ENCODE results near the gene CASP10. TPM values are rescaled to one million over a fixed set of nuclear protein-coding genes. Genes with fewer than 3 reads are reported as not detected.
A peak's percentile ranks its signal among the peaks of the same experiment; 100 is the strongest.

Gene CASP10
- total and polyA plus RNA-seq, 2 of the 13 experiments (the other 11 are each of a cell fraction or from before 2014, with no cell fraction given), result 22.2 to 23.8 TPM

DNA sequence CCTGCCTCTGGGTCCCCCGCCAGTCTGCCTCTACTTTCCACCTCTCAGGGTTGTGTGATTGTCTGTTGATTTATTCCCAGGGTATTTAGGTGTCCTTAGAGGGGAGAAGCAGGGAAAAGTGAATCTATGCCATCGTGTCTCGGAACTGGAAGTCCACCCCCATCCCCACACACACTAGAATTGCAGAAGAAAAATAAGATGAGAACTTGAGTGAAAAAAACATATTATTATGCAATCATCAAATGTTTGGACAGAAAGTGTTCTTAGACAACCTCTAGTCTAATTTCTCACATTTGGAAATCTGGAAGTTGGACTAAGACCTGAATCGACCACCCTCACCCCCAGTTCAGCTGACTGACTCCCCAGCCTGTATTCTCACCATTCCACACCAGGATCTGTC, 63.3 kb downstream of the CASP10 start (continued):
- TF ChIP-seq, protein P1, sequence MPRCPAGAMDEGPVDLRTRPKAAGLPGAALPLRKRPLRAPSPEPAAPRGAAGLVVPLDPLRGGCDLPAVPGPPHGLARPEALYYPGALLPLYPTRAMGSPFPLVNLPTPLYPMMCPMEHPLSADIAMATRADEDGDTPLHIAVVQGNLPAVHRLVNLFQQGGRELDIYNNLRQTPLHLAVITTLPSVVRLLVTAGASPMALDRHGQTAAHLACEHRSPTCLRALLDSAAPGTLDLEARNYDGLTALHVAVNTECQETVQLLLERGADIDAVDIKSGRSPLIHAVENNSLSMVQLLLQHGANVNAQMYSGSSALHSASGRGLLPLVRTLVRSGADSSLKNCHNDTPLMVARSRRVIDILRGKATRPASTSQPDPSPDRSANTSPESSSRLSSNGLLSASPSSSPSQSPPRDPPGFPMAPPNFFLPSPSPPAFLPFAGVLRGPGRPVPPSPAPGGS (CRISPR knock-in tag; IDR thresholded peaks at IDR 0.05), result no peak
- TF ChIP-seq CEBPB (IDR thresholded peaks at IDR 0.05; ENCODE audit: borderline replicate concordance, low read depth, low read length), result peak; percentile 55; the same call in 1 of the 2 replicates
- no peak for TF ChIP-seq MED8 (CRISPR knock-in tag; IDR thresholded peaks at IDR 0.05; ENCODE audit: insufficient replicate concordance)

DNA sequence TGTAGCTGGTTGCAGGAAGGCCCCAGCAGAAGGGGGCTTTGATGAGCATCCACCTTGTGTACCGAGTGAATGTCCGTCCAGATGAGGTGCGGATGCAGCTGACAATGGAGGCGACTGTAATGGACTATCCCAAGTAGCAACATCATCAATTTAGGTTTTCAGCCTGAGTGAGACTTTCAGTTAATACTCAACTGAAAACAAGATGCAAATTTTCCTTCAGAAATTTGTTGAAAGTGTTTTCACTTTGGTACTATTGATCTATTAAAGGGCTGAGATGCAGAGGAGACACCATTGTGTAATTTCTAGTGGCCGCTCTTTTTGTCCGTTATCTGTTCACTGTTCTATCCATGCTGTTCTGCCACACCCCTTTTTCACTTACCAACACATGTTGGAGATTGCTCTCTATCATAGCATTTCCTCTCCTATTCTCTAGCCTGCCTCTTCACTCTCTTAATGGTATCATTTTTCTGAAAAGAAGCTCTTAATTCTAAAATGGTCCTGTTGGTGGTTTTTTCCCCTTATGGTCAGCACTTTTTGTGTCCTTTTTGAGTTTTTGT, 65.4 kb downstream of the CASP10 start:
- H3K9ac ChIP-seq (ENCODE audit: insufficient read depth, low read depth, low read length), result no peak overlapping the region

DNA sequence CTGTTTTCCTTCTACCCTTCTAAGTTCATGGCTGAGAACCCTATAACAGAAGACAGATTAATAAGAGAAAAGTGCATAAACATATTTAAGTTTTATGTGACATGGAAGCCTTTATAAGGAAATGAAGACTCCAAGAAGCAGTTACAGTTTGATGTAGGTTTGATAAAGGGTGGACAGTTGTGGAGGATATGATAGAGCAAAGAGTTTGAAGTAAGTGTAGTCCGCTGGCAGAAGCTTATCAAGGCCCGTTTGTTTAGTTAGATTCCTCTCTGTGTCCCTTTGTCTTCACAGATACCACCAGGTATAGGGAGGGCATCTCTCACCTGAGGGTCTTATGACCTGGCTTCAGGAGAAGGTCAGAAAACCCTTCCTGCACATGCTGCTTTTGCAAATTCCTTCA, 66.9 kb downstream of the CASP10 start:
- Histone ChIP-seq H3K4me1 (ENCODE audit: insufficient read depth, low read length) (peaks cover 13% of the 10 kb centered on the region), H3K9ac (ENCODE audit: insufficient read depth, low read depth, low read length) (no peak overlapping the region), H3K27ac (ENCODE audit: extremely low read length, insufficient read depth, low read length) (no peak overlapping the region), H3K9me3 (ENCODE audit: low read length) (no peaks in the 10 kb centered on the region), H3K36me3 (replicated peaks in 1 of 2; ENCODE audit: control insufficient read depth in 1 of 2, insufficient read depth in 2 of 2, low read length in 2 of 2) (no peaks in the 10 kb centered on the region), H2AFZ (ENCODE audit: low read length) (no peak overlapping the region), H3K27me3 (ENCODE audit: control insufficient read depth in 1 of 2, insufficient read depth in 2 of 2, low read length in 2 of 2) (no peaks in the 10 kb centered on the region), H3K79me2 (ENCODE audit: insufficient read depth, low read length) (no peaks in the 10 kb centered on the region), H3K4me2 (ENCODE audit: low read depth, low read length) (no peak overlapping the region), H4K20me1 (ENCODE audit: insufficient read depth, low read length) (no peaks in the 10 kb centered on the region), H3K4me3 (replicated peaks in 1 of 3; ENCODE audit: insufficient read depth in 1 of 3, low read depth in 2 of 3, low read length in 3 of 3) (no peak overlapping the region)
- BruUV-seq (replicated peaks), result no TSS peak
- CTCF ChIA-PET (ENCODE audit: low intra/inter-chr PET ratio, low total read pairs), result no interaction called here
- ATAC-seq (no peak), FAIRE-seq (peak; percentile 28), DNase-seq (ENCODE audit: low spot score) (no peak)
- WGBS (ENCODE audit: low lambda C conversion rate), result 93% methylated on average over 2 of the region's 2 CpGs
- intact Hi-C loops (cut with micrococcal nuclease; ENCODE audit: unreplicated experiment), result no loop called here
- in situ Hi-C loops (cut with HindIII; ENCODE audit: extremely low pct_ligation_motif_present, low pct_unique_long_range_greater_than_20kb), result no loop called here
- POLR2A ChIA-PET, result no interaction called here
- no peak for TF ChIP-seq STAT5B (CRISPR knock-in tag; IDR thresholded peaks at IDR 0.05)
- TF ChIP-seq NR2F1 (CRISPR knock-in tag; IDR thresholded peaks at IDR 0.05), result no peak
- TF ChIP-seq ZIK1 (CRISPR knock-in tag; IDR thresholded peaks at IDR 0.05; ENCODE audit: borderline replicate concordance, low read depth), result no peak
- TF ChIP-seq PAWR (CRISPR knock-in tag; IDR thresholded peaks at IDR 0.05; ENCODE audit: borderline replicate concordance), result no peak
- no peak for TF ChIP-seq ZNF773 (CRISPR knock-in tag; IDR thresholded peaks at IDR 0.05; ENCODE audit: borderline replicate concordance)
- no peak for TF ChIP-seq ZNF83 (CRISPR knock-in tag; IDR thresholded peaks at IDR 0.05; ENCODE audit: borderline replicate concordance)
- no peak for TF ChIP-seq HHEX (CRISPR knock-in tag; IDR thresholded peaks at IDR 0.05)
- no peak for TF ChIP-seq ZNF343 (CRISPR knock-in tag; IDR thresholded peaks at IDR 0.05)
- TF ChIP-seq SYNCRIP (IDR thresholded peaks at IDR 0.05; ENCODE audit: insufficient read depth, low read depth, low read length), result no peak
- no peak for TF ChIP-seq MEIS1 (CRISPR knock-in tag; IDR thresholded peaks at IDR 0.05; ENCODE audit: borderline replicate concordance)

More for the DNA sequence above, 65.4 kb downstream of the CASP10 start:
- H3K9me3 ChIP-seq (ENCODE audit: low read length), result no peaks in the 10 kb centered on the region
- H3K4me2 ChIP-seq (ENCODE audit: low read depth, low read length), result no peak overlapping the region
- no peak overlapping the region for H3K4me3 ChIP-seq (replicated peaks in 1 of 3; ENCODE audit: insufficient read depth in 1 of 3, low read depth in 2 of 3, low read length in 3 of 3)
- H3K79me2 ChIP-seq (ENCODE audit: insufficient read depth, low read length), result no peaks in the 10 kb centered on the region
- H3K4me1 ChIP-seq (ENCODE audit: insufficient read depth, low read length), result no peaks in the 10 kb centered on the region
- ChIA-PET CTCF (ENCODE audit: low intra/inter-chr PET ratio, low total read pairs) (no interaction called here), POLR2A (no interaction called here)
- 98% methylated on average over 6 of the region's 6 CpGs for WGBS (ENCODE audit: low lambda C conversion rate)
- DNase-seq (ENCODE audit: low spot score) (no peak), FAIRE-seq (no peak), ATAC-seq (no peak)
- no peak overlapping the region for H3K27ac ChIP-seq (ENCODE audit: extremely low read length, insufficient read depth, low read length)
- TF ChIP-seq MAFK (conservative IDR thresholded peaks at IDR 0.05 in 1 of 2, IDR thresholded peaks at IDR 0.05 in 1 of 2; ENCODE audit: low read length in 2 of 2) (peak in 1 of 2 experiments; percentile 36; a peak in 2 of 4 replicates), RBM22 (optimal IDR thresholded peaks at IDR 0.05; ENCODE audit: low read length) (peak; percentile 54), ZFAT (CRISPR knock-in tag; conservative IDR thresholded peaks at IDR 0.05) (no peak), ADNP (CRISPR knock-in tag; IDR thresholded peaks at IDR 0.05) (no peak), ZNF30 (CRISPR knock-in tag; IDR thresholded peaks at IDR 0.05) (no peak)
- no peaks in the 10 kb centered on the region for H4K20me1 ChIP-seq (ENCODE audit: insufficient read depth, low read length)
- no peaks in the 10 kb centered on the region for H3K27me3 ChIP-seq (ENCODE audit: control insufficient read depth in 1 of 2, insufficient read depth in 2 of 2, low read length in 2 of 2)
- no peaks in the 10 kb centered on the region for H3K36me3 ChIP-seq (replicated peaks in 1 of 2; ENCODE audit: control insufficient read depth in 1 of 2, insufficient read depth in 2 of 2, low read length in 2 of 2)
- intact Hi-C loops (cut with micrococcal nuclease; ENCODE audit: unreplicated experiment), result no loop called here
- BruUV-seq (replicated peaks), result no TSS peak
- no peak overlapping the region for H2AFZ ChIP-seq (ENCODE audit: low read length)
- in situ Hi-C loops (cut with HindIII; ENCODE audit: extremely low pct_ligation_motif_present, low pct_unique_long_range_greater_than_20kb), result no loop called here

Measured in HepG2 (cell line).